Activated effector memory CD4-positive, alpha-beta T cell treated with Interleukin-2 at 50 U/mL for 16 hours (primary cell): ENCODE measurements around the gene SMIM20.
"Not testable (repeated sequence)": the region's sequence is repeated elsewhere in the genome, so short reads cannot be mapped to it uniquely, and the experiment has no call there.

Experiments
- DNase-seq: peaks from one replicate; pipeline ENCODE4 v3.0.0-alpha.2; 2020

The SMIM20 gene

DNA sequence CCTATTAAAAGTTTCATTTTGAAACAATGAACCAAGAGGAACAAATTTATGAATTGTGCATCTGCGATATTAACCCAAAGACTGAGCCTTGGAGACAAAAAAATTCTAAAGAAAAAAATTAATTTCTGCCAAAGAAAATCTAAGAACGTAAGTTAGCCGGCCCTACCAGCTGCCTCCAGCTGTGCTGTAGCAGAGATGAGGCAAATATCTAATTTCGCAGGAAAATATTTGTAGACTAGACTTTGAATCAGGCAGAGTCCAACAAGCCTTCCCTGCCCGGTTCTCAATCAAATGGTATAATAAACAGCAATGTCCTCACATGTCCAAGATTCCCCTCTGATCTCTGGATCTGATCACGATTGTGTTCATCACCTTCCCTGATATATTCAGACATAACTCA is 21.2 kb upstream of the SMIM20 start:
- no peak for DNase-seq

DNA sequence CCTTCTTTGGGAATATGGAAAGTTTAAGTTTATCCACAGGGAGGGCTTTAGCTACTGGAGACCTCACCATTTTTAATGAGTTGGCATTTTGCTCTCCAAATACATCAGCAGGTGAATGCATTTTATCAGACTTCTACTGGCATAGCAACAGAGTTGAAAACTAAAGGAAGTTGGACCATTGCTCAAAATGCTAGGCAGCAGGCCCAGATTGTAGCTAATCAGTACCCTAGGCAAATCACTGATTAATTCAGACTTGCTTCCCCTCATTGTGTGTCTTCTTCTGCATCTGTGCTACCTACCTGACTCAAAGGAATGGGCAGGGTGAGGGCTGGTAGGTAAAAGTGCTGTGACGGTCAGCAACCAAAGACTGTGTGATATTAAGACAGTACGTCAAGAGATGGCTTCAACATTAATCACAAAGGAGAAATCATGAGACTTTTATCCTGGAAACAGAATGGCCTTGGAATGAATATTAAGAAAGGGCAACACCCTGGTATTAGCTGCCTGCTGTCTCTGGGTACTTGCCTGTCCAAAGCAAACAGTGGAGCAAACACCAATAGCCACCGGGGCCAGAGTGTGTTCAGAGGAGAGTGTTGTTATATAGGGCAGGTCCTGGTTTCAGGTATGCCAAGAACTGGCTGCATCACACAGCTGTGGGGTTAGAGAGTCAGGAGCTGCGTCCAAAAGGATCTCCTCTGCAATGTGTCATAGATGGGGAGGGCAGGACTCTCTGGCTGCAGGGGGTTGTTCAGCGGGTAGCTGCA is 17.1 kb upstream of the SMIM20 start:
- no peak for DNase-seq

GRCh38 chr4:25900310-25900709 is 13.7 kb upstream of the SMIM20 start:
- DNase-seq = no peak

GRCh38 chr4:25901030-25901430 is 13.0 kb upstream of the SMIM20 start:
- DNase-seq = no peak

DNA sequence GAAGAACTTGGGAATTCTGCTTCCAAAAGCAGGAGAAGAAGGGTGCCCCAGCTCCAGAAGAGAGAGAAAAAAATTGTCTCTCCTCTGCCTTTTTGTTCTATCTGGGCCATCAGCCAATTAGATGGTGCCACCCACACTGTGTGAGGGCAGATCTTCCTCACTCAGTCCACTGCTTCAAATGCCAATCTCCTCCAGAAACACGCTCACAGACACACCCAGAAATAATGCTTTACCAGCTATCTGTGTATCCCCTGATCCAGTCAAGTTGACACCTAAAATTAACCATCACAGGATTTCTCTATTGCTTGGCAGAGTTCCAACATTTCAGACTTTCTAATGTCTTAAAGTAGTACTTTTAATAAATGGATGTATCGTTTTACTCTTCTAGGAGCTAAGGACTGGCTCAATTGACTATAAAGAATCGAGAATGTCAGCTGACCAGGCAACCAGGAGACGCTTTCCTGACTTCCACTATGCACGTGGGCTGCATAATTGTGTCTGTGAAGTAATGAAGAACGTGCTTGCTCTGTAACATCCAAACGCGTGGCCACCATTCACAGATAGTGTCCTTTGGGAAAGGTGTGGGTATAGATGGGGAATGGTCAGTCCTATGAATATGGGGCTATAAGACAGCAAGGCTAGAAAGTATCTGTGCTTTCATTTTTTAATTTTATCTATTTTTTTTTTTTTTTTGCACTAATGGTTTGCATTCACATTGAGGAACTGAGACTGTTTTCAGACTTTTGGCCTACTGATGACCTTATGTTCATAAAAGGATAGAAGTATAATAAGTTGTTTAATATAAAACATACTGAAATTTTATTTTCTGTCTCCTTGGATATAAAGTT is 9.9 kb upstream of the SMIM20 start:
- DNase-seq = no peak

DNA sequence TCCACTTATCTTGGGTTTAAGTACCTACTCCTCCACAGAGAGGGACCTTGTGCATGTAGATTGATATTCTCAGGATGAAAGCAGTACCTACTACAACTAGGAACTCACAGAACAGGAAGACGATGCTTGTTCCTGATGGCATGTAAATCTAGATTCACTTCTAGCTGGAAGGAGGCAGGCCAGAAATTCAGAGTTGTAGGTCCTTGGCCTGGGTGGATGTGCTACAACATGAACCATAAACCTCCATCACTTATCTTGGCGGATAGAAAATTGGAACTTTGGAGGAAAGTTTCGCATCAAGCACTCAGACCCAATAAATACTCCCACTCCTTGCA is 9.3 kb upstream of the SMIM20 start:
- no peak for DNase-seq

DNA sequence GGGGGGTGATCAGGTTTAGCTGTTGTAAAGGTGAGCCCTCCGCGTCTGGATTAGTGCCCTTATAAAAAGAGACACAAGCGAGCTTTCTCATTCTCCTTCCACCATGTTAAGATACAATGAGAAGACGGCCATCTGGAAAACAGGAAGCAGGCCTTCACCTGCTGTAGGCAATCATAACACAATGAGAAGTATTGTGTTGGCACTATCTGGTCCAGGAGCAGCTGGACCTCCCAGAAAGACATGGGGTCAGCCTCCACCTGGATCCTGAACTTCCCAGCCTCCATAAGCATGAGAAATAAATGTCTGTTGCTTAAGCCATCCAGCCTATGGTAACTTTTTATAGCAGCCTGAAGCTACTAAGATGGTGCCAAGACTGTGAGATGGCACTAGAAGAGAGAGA is 8.6 kb upstream of the SMIM20 start:
- DNase-seq = no peak

- DNase-seq = not testable (repeated sequence)
These were observed 7.9 kb upstream of the SMIM20 start for GRCh38 chr4:25906113-25906512.

- no peak for DNase-seq
These were observed 5.5 kb upstream of the SMIM20 start for GRCh38 chr4:25908491-25908901.

GRCh38 chr4:25911356-25911755 is 2.7 kb upstream of the SMIM20 start:
- no peak for DNase-seq

- DNase-seq = peak; percentile 24
These were observed 767 bp upstream of the SMIM20 start for GRCh38 chr4:25913056-25913850.

DNA sequence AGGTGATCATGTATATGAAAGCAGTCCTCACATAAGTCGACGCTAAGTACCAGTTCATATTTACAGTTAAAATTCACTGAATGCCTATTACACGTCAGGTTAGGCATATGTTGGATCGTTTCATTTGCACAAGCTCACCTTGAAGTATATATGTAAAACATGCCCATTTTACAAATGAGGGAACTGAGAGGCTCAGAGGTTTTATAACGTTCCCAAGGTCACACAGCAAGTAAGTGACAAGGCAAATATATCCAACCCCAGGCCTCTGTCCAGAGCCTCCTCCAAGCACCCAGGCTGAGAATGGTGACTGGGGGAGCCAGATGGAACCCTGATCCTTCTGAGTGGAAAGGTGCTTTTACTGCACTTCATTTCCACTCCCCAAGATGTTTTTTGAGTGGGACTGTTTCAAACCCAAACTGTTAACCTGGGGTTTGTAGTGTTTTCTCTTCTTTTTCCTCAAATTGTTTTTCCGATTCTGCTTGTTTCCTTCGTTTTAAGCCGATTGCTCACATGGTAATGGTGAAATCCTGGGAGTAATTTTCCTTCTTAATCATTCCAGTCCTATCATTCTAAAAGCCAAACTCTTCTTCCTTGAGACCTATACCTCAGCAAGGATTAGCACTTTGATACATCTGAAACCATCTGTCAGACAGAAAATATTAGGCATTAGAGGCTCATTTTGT is 791 bp downstream of the SMIM20 start:
- DNase-seq = no peak

DNA sequence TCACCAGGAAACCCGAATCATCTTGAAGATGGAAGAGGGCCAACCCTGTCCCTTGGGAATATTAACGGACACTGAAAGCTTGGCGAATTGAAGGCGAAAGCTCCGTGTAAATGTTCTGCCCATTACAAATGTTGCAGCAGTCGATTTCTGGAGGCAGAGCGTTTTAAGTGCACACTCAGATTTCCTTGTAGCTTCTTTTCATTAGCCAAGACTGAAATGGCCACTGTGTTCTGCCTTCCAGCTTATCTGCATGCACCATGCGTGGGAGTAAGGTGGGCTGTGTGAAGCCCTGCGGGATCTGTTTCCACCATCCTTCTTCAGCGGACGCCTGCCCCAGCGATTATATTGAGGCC is 1.3 kb downstream of the SMIM20 start:
- no peak for DNase-seq

DNA sequence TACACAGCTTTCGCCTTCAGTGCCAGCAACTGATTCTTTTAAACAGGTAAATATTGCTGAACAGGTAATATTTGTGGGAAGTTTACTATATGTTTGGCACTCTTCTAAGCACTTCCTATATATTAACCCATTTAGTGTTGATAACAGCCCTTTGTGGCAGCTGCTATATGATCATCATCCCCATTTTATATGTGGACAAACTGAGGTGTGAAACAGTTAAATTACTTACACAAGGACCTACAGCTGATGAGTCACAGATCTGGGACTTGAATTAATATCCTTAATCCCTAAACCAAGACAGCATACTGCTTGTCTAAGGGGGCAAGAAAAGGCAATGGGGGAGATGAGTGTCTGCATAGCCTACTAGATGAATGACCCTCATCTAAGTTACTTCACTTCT is 2.9 kb downstream of the SMIM20 start:
- no peak for DNase-seq

- DNase-seq = no peak
These were observed 5.7 kb downstream of the SMIM20 start for GRCh38 chr4:25919676-25920075.

- no peak for DNase-seq
These were observed 7.9 kb downstream of the SMIM20 start for GRCh38 chr4:25921922-25922321.

- DNase-seq = no peak
These were observed 8.9 kb downstream of the SMIM20 start for GRCh38 chr4:25922812-25923369.

- DNase-seq = no peak
These were observed 9.7 kb downstream of the SMIM20 start for GRCh38 chr4:25923745-25924144.

- DNase-seq = no peak
These were observed 11.6 kb downstream of the SMIM20 start for GRCh38 chr4:25925486-25926201.

DNA sequence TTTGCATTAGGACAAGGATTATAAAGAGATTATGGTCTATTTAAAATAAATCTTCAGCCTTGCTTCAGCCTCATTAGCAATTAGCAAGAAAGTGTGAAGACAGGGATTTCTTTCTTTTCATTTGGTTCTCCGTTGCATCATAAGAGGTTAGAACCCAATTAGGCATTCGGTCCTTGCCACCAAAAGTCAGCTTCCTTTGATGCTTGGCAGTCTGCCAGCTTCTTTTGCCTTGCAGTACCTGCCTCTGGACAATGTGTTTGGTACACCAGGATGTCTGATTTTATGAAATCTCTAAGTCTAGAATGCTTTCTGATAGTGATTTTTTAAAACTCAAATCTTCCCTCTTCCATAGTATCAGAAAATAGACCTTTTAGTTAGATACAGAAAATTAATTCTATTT is 12.4 kb downstream of the SMIM20 start:
- DNase-seq = no peak

GRCh38 chr4:25927361-25928195 is 13.6 kb downstream of the SMIM20 start:
- no peak for DNase-seq
